ENCODE measurements around the gene PSMB2. TPM values are rescaled to one million over a fixed set of nuclear protein-coding genes. Genes with fewer than 3 reads are reported as not detected.

The PSMB2 gene
- total RNA-seq, 2 donors from 2014 or later, result 53.7 to 61.4 TPM

Other genes with a start within 250 kb of the PSMB2 start
- 10 to 100 TPM; 44.3 to 60.9 TPM for gene KIAA0319L, start 84.1 kb downstream of the PSMB2 start, total RNA-seq
- 10 to 100 TPM; 23.7 to 24.7 TPM for gene NCDN, start 83.7 kb downstream of the PSMB2 start, total RNA-seq
- 1 to 10 TPM; 1.2 to 1.9 TPM for gene TFAP2E, start 68.2 kb downstream of the PSMB2 start, total RNA-seq
- gene C1orf216, start 77.4 kb upstream of the PSMB2 start, total RNA-seq, result 10 to 100 TPM in 1 of 2 donors, 1 to 10 TPM in 1; 9.4 to 11.6 TPM
- 10 to 100 TPM; 42.2 to 42.8 TPM for gene CLSPN, start 128.5 kb upstream of the PSMB2 start, total RNA-seq
- 10 to 100 TPM; 10.9 to 13.6 TPM for gene AGO4, start 166.5 kb upstream of the PSMB2 start, total RNA-seq
- 10 to 100 TPM; 28.6 to 33.0 TPM for gene AGO1, start 241.7 kb upstream of the PSMB2 start, total RNA-seq